ENCODE results near the gene NR1H2.

DNA sequence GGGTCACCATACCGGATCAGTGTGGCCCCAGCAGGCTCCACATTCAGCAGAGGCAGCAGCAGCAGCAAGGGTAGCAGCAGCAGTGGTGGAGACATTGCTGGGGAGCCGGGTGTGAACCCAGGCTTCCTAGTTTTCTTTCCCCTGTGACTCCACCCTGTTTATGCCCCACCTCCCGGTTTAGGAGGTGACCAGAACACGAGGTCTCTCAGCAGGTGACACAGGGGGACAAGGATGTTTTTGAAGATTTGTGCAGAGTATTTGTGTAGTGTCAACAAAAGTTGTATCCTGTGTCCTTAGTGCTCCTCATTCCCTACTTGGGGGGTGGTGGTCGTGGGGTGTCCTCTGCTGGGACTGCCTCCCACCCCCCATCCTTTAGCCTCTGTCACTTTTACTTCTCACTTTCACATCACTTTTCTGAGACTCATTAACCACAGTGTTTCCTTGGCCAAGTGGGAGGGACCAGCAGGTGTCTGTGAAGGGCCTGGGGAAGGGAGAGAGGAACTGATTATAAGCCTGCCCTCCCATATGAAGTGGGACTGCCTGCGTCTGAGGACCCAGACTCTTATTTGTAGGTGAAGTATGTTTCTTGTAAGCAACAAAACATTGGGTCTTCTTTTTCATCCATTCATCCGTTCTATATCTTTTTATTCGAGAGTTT, 31.5 kb upstream of the NR1H2 start:
- TF ChIP-seq, protein P1, sequence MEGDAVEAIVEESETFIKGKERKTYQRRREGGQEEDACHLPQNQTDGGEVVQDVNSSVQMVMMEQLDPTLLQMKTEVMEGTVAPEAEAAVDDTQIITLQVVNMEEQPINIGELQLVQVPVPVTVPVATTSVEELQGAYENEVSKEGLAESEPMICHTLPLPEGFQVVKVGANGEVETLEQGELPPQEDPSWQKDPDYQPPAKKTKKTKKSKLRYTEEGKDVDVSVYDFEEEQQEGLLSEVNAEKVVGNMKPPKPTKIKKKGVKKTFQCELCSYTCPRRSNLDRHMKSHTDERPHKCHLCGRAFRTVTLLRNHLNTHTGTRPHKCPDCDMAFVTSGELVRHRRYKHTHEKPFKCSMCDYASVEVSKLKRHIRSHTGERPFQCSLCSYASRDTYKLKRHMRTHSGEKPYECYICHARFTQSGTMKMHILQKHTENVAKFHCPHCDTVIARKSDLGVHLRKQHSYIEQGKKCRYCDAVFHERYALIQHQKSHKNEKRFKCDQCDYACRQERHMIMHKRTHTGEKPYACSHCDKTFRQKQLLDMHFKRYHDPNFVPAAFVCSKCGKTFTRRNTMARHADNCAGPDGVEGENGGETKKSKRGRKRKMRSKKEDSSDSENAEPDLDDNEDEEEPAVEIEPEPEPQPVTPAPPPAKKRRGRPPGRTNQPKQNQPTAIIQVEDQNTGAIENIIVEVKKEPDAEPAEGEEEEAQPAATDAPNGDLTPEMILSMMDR (IDR thresholded peaks at IDR 0.05): no peak
- TF ChIP-seq POLR2A (IDR thresholded peaks at IDR 0.05): no peak
